Kidney capillary endothelial cell (primary cell): ENCODE data around the gene OTOP2.
"Not testable (repeated sequence)": the region's sequence is repeated elsewhere in the genome, so short reads cannot be mapped to it uniquely, and the experiment has no call there.

Source experiments
- DNase-seq: peaks from one replicate; pipeline ENCODE4 v3.0.0-alpha.2; 2018; ENCODE audit warnings: low spot score

The OTOP2 gene

GRCh38 chr17:74971069-74971841, 47.2 kb downstream of the OTOP2 start:
- DNase-seq = no peak

- DNase-seq = no peak
These were observed 47.7 kb downstream of the OTOP2 start for GRCh38 chr17:74971842-74972106.

- peak; percentile 50 for DNase-seq
These were observed 48.3 kb downstream of the OTOP2 start, which contains the start of gene HID1 for GRCh38 chr17:74972107-74972972. Gene HID1 (minus strand): TSS chr17:74972759. CDS start chr17:74972656, 103 bp downstream.

- DNase-seq = no peak
These were observed 48.9 kb downstream of the OTOP2 start for GRCh38 chr17:74972973-74973328.

GRCh38 chr17:74975943-74976342, 51.9 kb downstream of the OTOP2 start:
- DNase-seq = no peak

- DNase-seq = no peak
These were observed 53.7 kb downstream of the OTOP2 start for GRCh38 chr17:74977802-74978201.

- DNase-seq = no peak
These were observed 54.2 kb downstream of the OTOP2 start for GRCh38 chr17:74978240-74978639.

- no peak for DNase-seq
These were observed 55.5 kb downstream of the OTOP2 start for GRCh38 chr17:74979408-74980146.

GRCh38 chr17:74981318-74981978, 57.4 kb downstream of the OTOP2 start:
- DNase-seq = no peak

GRCh38 chr17:74981979-74982662, 58.0 kb downstream of the OTOP2 start:
- peak; percentile 72 for DNase-seq

GRCh38 chr17:74982663-74983313, 58.7 kb downstream of the OTOP2 start:
- not testable (repeated sequence) for DNase-seq
